HG03108 (cell line): Measurements from ENCODE around the gene AFF2.
"Not testable (repeated sequence)": the region's sequence is repeated elsewhere in the genome, so short reads cannot be mapped to it uniquely, and the experiment has no call there.

Experiments
- ATAC-seq: cut with Tn5 transposase; IDR thresholded peaks from one replicate; pipeline ENCODE4 v1.9.1; 2021; ENCODE audit warnings: moderate library complexity; ENCODE audit not compliant: unreplicated experiment

The AFF2 gene

DNA sequence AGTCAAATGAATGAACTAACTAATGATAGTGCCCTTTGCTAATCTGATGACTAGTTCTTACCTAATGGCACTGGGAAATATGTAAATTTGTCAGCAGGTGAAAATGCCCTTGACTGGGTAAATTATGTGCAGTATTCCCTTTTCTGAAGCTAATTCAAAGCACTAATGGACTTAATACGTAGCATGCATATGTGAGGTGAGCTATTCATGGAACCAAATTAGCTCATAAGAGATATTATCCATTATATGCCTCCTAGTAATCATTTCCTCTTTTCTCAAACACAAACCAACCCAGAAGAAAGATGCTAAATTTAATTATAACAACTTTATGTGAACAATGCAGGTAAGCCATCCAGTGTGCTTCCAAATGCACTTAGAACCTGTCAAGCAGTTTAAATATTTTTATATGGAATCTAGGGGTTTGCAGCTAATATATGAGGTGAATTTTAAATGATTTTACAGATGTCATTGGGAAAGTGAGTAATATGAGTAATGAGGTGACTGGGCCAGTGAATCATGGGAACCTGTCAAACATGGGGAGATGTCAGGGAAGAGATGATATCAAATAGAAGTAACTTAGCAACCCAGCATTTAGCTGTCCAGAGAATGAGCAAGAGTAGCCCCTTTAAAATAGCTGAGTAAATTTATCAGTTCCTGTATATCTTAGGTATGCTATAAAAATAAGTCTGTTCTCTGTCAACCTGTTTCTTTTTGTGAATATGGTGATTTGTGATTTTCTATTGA lies 315.0 kb downstream of the AFF2 start:
- no peak for ATAC-seq

DNA sequence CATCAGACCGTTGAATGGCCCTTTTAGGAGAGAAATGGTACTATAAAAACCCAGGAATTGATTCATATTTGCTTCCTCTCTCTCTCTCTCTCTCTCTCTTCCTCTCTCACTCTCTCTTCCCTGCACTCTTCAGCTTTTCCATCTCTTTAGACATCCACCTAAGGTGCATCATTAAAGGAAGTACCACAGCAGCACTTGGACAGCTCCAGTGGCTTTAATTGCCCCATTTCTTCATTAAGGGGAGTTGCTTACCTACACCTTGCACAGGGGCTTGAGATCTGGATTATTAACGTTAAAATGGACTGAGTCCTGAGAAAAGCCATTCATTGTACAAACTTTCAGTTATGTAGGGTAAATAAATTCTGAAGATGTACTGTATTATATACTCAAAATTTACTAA lies 323.6 kb downstream of the AFF2 start:
- no peak for ATAC-seq

DNA sequence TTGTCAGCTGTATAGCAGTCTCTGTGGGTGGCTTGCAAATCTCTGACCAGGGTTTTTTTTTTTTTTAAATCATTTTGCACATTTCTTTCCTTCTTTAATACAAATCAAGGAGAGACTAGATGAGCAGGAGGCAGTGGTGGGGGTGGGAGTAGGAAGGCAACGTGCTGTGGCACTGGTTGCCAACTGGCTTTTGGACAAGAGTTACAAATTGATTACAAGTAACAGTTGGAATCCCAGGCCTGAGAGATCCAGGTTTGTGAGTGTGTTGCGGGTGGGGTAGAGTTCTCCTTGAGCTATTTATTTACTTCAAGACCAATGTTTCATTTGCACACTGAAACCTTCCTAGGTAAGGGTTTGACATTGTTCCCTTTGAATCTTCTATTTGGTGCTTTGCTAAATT lies 325.3 kb downstream of the AFF2 start:
- no peak for ATAC-seq

DNA sequence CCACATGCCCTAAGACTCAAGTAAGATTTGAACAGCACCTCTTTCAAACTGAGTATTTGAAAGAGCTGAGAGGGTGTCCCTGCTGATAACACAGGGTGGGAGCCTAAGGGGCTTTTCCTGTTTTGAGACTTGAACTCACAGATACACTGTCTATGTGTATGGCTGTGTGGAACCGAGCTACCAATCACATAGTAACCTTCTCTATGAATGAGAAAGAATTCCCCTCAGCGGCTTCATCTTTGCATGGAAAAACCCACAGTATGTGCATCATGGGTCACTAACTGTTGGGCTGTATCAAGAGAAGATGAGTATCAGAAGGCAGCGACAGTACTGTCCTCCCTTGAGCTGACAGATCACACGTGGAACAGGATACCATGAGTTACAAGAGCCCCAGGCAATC lies 336.3 kb downstream of the AFF2 start:
- no peak for ATAC-seq

DNA sequence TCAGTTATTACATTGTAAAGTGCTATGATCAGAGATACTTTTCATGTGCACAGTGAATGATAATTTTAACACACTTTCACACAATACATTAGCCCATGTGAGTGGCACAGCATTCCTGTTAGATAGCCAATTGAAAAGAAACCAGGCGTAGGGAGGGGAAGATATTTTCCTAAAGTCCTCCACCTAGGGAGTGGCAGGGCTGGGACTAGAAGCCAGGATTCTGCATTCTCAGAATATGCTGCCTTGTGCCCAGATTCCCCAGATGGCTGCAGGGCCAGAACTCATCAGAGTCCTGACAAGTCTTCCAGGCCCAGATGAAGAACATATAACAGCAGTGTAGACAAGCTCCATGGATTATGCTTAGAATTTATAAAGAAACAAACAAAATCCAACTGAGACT lies 350.2 kb downstream of the AFF2 start:
- ATAC-seq = no peak

DNA sequence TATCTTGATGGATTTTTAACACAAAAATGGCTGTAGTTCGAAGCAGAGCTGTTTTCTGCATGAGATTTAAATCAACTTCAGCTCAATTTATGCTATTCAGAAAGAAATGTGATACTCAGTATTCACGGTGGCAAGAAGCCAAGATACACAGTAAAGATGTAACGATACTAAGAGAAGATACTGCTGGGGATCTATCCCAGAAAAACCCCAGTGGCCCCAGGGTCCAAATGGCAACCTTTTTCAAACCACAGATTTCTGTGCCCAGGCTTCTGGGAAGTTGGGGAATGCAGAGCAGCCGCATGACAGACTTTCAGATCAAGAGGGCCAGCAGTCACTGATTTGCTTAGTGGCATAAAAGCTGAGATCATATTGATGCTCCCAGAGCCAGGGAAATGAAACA lies 353.9 kb downstream of the AFF2 start:
- ATAC-seq = no peak

DNA sequence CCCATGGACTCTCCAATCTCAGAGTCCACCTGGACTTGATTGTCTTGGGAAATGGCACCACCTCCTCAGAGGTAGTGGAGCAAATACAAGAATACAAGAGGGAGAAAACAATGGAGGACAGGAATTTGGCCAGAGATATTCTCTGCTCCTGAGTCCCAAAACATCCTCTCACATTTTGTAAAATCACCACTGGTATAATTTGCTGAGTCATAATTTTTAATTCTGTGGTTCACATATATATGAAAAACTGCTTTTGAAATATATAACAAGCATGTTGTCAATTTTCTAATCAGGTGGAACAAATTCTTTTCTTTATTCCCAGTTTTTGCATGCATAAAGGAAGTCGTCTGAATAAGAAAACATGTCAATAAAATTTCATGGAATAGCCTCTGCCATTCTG lies 356.1 kb downstream of the AFF2 start:
- no peak for ATAC-seq

DNA sequence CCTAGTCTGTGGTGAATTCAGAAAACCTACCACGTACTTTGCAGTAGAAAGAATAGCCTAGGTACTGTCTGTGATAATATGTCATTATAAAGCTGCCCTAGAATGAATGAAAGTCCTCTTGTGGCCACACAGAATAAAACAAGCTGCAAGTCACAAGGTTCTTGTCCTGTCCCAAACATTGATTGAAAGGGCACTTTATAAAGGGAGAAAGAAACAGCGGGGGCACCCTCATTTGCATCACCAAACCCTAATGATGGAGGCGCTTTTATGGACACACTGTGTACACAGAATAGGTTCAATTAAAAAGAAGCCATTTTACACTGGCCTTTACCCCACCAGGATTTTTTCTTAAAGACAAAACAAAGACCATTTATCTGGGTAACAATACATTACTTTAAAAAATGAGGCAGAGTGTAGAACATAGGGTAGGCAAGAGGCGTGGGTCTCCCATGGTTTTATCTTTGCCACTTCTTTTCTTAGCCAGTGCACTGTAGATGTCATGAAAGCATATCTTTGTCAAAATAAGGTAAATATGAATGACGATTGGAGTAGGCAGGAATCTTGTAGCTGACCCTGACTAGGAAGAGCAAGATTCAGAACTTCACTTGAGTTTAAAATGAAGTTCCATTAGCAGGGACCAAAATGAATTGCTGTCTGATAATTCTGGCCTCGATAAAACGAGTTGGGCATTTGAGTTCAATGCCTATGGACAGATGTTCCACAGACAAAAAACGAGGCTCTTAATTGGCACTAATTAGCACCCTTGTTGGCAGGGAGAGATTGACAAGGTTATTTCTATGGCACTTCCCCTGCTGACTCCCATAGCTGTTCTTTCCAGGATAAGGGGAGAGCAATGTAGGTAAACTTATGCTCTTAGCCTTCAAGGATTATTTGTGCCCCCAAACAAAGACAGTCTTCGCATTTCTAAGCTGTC lies 365.1 kb downstream of the AFF2 start:
- no peak for ATAC-seq

DNA sequence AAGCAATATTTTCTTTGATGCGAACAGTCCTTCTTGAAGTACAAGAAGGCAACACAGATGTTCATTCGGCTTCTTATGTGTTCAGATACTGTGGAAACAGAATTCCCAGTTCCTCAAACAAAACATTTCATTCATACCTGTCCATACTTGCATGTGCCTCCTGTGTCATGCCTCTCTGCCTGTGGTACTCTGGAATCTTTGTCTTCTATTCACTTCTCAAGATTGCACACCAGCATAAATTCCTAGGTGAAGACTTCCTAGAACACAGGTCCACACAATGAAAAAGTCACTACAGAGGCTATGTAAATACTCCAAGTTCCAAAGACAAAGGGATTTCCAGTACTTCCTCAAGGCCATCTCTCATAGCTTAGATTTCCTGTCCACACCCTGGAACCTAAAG lies 367.2 kb downstream of the AFF2 start:
- ATAC-seq = no peak

DNA sequence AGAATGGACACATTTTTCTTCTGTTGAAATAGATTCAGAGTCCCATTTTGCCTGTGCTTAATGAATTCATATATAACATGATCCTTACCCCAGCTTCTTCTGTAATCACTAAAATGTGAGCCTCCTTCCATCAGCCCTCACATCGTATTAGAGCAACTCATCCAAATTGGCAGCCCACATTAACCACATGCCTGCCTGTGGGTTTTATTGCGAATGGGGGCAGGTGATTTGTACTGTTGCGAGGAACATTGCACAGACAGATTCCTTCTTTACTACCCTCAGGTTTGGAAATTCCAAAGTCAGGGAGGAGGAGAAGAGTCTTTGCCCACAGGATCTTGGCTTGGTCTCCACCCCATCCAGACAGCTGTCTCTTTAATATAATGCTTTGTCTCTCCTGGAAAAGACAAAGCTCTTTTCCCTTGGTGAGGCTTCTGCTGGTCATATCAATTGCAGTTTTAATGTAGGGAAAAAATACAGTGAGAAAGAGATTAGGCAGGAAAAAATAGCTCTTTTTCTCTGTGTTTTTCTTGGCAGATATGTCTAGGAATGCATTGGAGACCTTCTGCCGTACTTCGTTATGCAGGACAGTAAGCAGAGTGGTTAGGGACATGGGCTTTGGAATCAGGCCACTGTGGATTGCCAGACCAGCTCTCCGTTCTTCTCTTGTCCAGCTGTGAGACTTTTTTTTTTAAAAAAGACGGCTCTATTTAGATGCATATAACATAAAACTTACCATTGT lies 371.2 kb downstream of the AFF2 start:
- no peak for ATAC-seq

DNA sequence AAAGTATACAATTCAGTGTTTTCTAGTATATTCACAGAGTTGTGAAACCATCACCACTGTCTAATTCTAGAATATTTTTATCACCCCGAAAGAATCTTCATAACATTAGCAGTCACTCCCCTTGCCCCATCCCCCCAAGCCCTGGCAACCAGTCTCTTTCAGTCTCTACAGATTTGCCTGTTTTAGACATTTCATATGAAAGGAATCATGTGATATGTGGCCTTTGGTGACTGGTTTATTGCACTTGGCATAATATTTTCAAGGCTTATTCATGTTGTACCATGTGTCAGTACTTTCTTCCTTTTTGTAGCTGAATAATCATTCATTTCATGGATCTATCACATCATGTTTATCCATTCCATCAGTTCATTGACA lies 371.7 kb downstream of the AFF2 start:
- no peak for ATAC-seq

DNA sequence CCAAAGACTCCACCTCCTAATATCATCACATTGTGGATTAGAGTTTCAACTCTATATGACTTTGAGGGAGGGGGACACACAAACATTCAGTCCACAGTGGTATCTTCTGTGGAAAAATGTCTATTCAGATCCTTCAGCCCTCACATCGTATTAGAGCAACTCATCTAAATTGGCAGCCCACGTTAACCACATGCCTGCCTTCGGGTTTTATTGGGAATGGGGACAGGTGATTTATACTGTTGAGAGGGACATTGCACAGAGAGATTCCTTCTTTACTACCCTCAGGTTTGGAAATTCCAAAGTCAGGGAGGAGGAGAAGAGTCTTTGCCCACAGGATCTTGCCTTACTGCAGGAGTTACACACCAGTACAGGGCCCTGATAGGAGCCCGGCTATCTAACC lies 372.5 kb downstream of the AFF2 start:
- ATAC-seq = no peak

DNA sequence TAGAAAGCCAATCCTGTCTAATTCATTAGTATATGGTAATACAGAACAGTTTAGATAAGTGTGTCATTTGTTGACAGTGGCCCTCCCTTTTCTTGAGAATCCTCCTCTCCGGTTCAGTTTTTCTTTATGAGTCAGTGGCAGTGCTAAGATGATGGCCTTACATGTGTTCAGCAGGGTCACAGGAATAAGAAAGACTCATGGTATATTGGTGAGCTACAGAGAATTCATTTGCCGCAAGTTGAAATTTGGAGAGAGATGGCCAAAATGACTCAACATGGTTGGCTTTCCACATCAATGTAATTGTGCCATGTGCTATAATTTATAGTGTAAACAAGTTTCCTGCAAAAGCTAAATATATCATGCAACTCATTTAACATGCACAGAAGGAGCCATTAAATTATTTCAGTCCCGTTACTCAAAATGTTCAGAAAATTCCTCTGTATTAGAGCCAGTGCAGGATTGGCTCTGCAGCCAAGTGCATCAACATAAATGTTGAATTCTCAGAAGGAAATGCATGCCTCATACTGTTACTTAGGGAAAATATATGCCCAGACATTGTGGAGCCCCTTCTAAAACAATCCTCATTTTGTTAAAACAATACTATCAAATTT lies 374.3 kb downstream of the AFF2 start:
- no peak for ATAC-seq

DNA sequence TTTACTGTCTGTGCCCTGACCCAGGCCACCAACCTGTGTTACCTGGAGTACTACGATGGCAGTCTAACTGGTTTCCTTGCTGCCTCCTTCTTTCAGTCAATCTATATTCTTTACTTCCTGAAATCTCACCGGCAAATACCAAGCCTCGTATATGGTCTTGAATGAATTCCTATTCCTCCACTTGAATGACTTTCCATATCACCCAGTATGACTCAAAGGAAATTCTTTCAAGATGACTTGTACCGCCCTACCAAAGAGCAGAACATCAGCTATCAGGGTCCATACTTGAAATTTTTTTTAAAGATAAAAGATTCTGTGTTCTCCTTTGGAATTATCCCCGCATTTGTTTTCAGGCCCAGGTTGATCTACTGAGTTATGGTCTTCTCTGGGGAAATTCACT lies 378.0 kb downstream of the AFF2 start:
- no peak for ATAC-seq

DNA sequence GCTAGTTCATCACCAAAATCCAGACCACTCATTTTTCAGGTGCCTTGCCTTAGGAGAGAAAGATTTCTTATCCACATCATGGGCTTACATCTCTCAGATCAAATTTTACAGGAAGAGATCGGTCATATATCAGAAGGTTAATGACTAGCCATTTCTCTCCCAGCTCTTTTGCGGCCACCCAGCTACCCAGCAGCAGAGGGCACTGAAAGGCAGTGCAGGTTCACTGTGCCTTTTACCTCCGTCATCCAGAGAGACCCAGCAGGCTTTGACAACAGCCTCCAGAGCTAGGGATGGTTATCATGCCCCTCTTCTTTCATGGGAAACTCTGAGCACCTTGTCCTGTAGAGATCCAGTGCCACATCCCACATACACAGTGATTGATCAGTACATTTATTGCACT lies 384.8 kb downstream of the AFF2 start:
- no peak for ATAC-seq

DNA sequence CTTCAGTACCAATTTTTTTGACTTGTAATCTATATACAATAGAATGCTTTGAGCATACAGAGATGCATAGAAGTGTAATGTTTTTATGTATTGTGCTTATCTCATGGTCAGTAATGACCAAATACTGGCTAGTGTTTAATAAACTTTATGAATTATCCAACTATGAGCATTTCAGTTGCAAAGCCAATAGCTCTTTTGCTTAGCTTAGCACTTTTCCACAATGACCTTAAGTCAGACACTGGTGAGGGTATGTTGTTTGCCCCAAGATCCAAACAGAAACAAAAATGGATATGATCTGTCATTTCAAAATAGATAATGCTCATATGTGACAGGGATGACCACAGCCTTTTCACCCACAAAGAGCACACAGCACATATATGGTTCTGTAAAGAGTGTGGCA lies 393.0 kb downstream of the AFF2 start:
- ATAC-seq = no peak

DNA sequence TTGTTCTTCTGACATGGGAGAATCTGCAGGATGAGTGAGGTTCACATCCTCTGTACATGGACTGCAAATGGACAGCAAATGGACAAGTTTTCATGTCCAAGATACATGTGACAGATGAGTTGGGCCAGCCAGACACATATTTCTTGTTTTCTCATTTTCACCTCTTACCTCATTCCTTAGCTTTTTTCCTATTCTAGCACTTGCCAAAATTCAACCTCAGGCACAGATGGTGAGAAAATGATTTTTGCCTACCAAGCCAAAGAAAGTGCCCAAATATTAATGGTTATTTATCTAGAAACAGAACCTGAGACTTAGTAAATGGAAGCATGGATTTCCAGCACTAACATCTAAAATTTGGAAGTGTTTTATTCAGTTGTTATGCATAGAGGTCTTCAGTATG lies 402.2 kb downstream of the AFF2 start:
- no peak for ATAC-seq

DNA sequence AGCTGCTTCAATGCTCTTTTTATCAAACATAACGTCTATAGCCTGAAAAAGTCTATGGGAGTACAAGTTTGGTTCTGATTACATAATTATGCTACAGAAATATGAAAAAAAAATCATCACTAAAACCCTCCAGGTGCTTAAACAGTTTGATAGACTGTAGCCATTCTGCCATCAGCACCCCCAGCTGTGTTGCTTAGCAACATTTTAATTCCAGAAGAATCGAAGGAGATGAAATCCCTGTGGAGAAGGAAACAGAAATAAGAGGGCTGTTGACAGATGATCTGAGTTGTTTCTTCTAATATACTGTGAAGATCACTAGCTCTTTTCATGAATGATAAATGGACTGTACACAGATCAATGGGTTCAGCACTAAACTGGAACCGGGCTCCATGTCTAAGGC lies 402.8 kb downstream of the AFF2 start:
- ATAC-seq = no peak

DNA sequence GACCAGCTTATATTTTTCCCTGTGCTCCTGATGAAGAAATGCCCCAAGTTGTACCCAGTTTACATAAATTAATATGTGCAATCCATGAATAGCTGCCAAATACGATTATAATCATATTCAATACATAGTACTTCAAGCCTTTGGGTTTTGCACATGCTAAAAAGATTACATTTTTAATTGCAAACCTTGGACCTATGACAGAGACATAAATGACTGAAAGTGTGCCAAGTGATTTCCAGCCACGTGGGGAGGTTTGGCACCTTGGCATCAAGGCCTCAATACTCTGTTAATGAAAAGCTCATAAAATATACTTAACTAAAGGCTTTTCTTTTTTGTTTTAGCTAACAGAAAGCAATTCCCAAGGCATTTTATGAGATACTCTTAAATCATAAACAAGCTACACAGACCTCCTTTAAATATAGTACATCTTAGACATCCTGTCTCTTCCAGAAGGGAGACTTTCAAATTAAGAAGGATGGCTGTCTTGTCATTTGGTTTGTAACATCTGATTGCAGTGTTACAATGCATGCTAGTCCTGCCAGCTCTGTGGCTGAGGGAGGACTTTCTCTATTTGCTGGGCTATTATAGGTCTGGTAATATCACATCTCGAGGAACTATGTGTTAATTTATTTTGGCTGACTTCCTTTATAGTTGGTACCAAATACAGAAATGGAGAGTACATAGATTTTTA lies 404.1 kb downstream of the AFF2 start:
- no peak for ATAC-seq

DNA sequence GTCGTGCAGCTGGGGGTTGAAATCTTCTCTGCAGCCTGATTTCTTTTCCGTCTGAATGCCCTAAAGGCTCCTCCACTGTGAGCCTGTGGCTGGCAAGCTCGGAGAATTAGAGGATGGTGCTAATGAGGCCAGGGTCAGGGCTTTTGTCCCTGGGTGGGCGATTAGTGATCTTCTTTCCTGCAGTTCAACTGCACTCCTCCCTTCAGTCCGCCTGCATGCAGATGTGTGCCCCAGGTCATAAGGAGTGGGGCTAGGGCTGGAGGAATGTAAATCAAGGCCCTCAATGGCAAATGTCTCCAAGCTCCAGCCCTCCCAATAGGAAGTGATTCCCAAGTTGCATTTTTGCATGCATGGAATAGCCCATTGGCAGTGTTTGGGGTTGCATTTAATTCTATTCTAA lies 405.0 kb downstream of the AFF2 start:
- ATAC-seq = no peak

DNA sequence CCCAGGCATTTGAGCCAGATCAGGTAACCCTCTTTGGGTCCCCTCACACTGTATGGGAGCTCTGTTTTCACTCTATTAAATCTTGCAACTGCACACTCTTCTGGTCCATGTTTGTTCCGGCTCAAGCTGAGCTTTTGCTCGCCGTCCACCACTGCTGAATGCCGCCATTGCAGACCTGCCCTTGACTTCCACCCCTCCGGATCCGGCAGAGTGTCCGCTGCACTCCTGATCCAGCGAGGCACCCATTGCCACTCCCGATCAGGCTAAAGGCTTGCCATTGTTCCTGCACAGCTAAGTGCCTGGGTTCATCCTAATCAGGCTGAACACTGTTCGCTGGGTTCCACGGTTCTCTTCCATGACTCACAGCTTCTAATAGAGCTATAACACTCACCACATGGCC lies 406.2 kb downstream of the AFF2 start:
- not testable (repeated sequence) for ATAC-seq
